H9 (cell line): Measurements from ENCODE around the gene TBC1D2. TPM values are rescaled to one million over a fixed set of nuclear protein-coding genes. Genes with fewer than 3 reads are reported as not detected.

Experiments used
- DNase-seq: peaks from one replicate; pipeline ENCODE4 v3.0.0-alpha.2; 2017
- H2AFZ ChIP-seq: one replicate; pipeline ENCODE4 v1.6.1; 2013; ENCODE audit warnings: mild to moderate bottlenecking, low read length, control low read depth, moderate library complexity
- H2AK5ac ChIP-seq: 2 replicates; pipeline ENCODE4 v1.6.1; 2013; ENCODE audit warnings: low read length, control low read depth, mixed read lengths; ENCODE audit not compliant: insufficient read length
- H2BK120ac ChIP-seq: one replicate; pipeline ENCODE4 v1.6.1; 2013; ENCODE audit warnings: low read depth, mild to moderate bottlenecking, low read length, control low read depth, inconsistent platforms; ENCODE audit not compliant: poor library complexity, severe bottlenecking
- H2BK12ac ChIP-seq: 2 replicates; pipeline ENCODE4 v1.6.1; 2013; ENCODE audit warnings: low read length, control low read depth, mixed read lengths, low read depth; ENCODE audit not compliant: insufficient read length
- H2BK15ac ChIP-seq: 2 replicates; pipeline ENCODE4 v1.6.1; 2013; ENCODE audit warnings: low read depth, low read length, control low read depth
- H2BK20ac ChIP-seq: one replicate; pipeline ENCODE4 v1.6.1; 2013; ENCODE audit warnings: low read depth, mild to moderate bottlenecking, low read length, control low read depth, inconsistent platforms; ENCODE audit not compliant: poor library complexity, severe bottlenecking
- H2BK5ac ChIP-seq: 2 replicates; pipeline ENCODE4 v1.6.1; 2013; ENCODE audit warnings: low read length, control low read depth, mixed read lengths; ENCODE audit not compliant: insufficient read length
- H3K14ac ChIP-seq: 2 replicates; pipeline ENCODE4 v1.6.1; 2013; ENCODE audit warnings: low read length, control low read depth; ENCODE audit not compliant: insufficient read depth
- H3K18ac ChIP-seq: 2 replicates; pipeline ENCODE4 v1.6.1; 2013; ENCODE audit warnings: low read depth, mild to moderate bottlenecking, mixed read lengths, low read length, control low read depth; ENCODE audit not compliant: insufficient read length
- H3K23ac ChIP-seq: 2 replicates; pipeline ENCODE4 v1.6.1; 2013; ENCODE audit warnings: low read length, control low read depth, mixed read lengths, low read depth; ENCODE audit not compliant: insufficient read length
- H3K23me2 ChIP-seq: 2 replicates; pipeline ENCODE4 v1.6.1; 2013; ENCODE audit warnings: low read depth, mild to moderate bottlenecking, mixed read lengths, low read length, control low read depth; ENCODE audit not compliant: insufficient read length, poor library complexity, severe bottlenecking
- H3K27ac ChIP-seq: 2 replicates; pipeline ENCODE4 v1.5.1; 2013; ENCODE audit warnings: low read length, control low read depth, mixed read lengths, low read depth; ENCODE audit not compliant: insufficient read length
- H3K27me3 ChIP-seq: 2 replicates; pipeline ENCODE4 v1.6.1; 2013; ENCODE audit warnings: low read length, control low read depth, inconsistent platforms; ENCODE audit not compliant: insufficient read depth
- H3K4ac ChIP-seq: 2 replicates; pipeline ENCODE4 v1.6.1; 2013; ENCODE audit warnings: low read depth, mild to moderate bottlenecking, control low read depth, inconsistent platforms, low read length, moderate library complexity
- H3K4me1 ChIP-seq: 2 replicates; pipeline ENCODE4 v1.6.1; 2013; ENCODE audit warnings: low read length, control low read depth, inconsistent platforms; ENCODE audit not compliant: insufficient read depth
- H3K4me2 ChIP-seq: 2 replicates; pipeline ENCODE4 v1.6.1; 2013; ENCODE audit warnings: low read length, control low read depth, mixed read lengths; ENCODE audit not compliant: insufficient read length, insufficient read depth
- H3K56ac ChIP-seq: 2 replicates; pipeline ENCODE4 v1.6.1; 2013; ENCODE audit warnings: low read depth, mild to moderate bottlenecking, mixed read lengths, low read length, control low read depth; ENCODE audit not compliant: insufficient read length
- H3K79me1 ChIP-seq: 2 replicates; pipeline ENCODE4 v1.6.1; 2013; ENCODE audit warnings: low read depth, mild to moderate bottlenecking, moderate library complexity, low read length, control low read depth, inconsistent platforms; ENCODE audit not compliant: insufficient read depth, poor library complexity, severe bottlenecking
- H3K79me2 ChIP-seq: 2 replicates; pipeline ENCODE4 v1.6.1; 2013; ENCODE audit warnings: low read length, control low read depth, inconsistent platforms; ENCODE audit not compliant: insufficient read depth
- H3K9ac ChIP-seq: 2 replicates; pipeline ENCODE4 v1.6.1; 2013; ENCODE audit warnings: low read length, control low read depth, mixed read lengths; ENCODE audit not compliant: insufficient read length; ENCODE audit errors: extremely low read depth
- H3K9me3 ChIP-seq: one replicate; pipeline ENCODE4 v1.6.1; 2013; ENCODE audit warnings: low read depth, low read length, inconsistent platforms; ENCODE audit not compliant: control insufficient read depth
- H3T11ph ChIP-seq: one replicate; pipeline ENCODE4 v1.6.1; 2013; ENCODE audit warnings: mild to moderate bottlenecking, low read length, control low read depth, inconsistent platforms
- H4K20me1 ChIP-seq: one replicate; pipeline ENCODE4 v1.6.1; 2013; ENCODE audit not compliant: control insufficient read depth, insufficient read length, insufficient read depth
- H4K5ac ChIP-seq: 2 replicates; pipeline ENCODE4 v1.6.1; 2013; ENCODE audit warnings: low read depth, mild to moderate bottlenecking, mixed read lengths, low read length, control low read depth; ENCODE audit not compliant: insufficient read length
- H4K8ac ChIP-seq: replicated peaks from 2 replicates; pipeline ENCODE4 v1.6.1; 2013; ENCODE audit warnings: low read length, control low read depth, mixed read lengths, low read depth; ENCODE audit not compliant: insufficient read length
- H4K91ac ChIP-seq: 2 replicates; pipeline ENCODE4 v1.6.1; 2013; ENCODE audit warnings: low read depth, mild to moderate bottlenecking, moderate library complexity, mixed read lengths, low read length, control low read depth; ENCODE audit not compliant: insufficient read length
- H3K27ac Mint-ChIP-seq, 3 experiments: 2 replicates in 2 of 3; 3 replicates in 1 of 3; pipeline ENCODE4 v1.8.0; 2020 to 2021; ENCODE audit warnings: mixed read lengths in 3 of 3, mild to moderate bottlenecking in 1 of 3, moderate library complexity in 1 of 3
- H3K27me3 Mint-ChIP-seq: 2 replicates; pipeline ENCODE4 v1.8.0; 2021; ENCODE audit warnings: low read depth, mild to moderate bottlenecking, moderate library complexity, mixed read lengths
- H3K36me3 Mint-ChIP-seq, 3 experiments: 2 replicates in 2 of 3; 3 replicates in 1 of 3; pipeline ENCODE4 v1.8.0; 2020 to 2021; ENCODE audit warnings: low read depth in 3 of 3, mixed read lengths in 3 of 3; ENCODE audit not compliant: insufficient read depth in 1 of 3
- H3K4me1 Mint-ChIP-seq, 2 experiments: 2 replicates each; pipeline ENCODE4 v1.8.0; 2020; ENCODE audit warnings: mixed read lengths in 2 of 2
- H3K4me3 Mint-ChIP-seq, 2 experiments: 2 replicates in 1 of 2; 3 replicates in 1 of 2; pipeline ENCODE4 v1.8.0; 2020 to 2021; ENCODE audit warnings: mild to moderate bottlenecking in 2 of 2, mixed read lengths in 2 of 2, moderate library complexity in 1 of 2
- H3K9me3 Mint-ChIP-seq, 2 experiments: 2 replicates in 1 of 2; 3 replicates in 1 of 2; pipeline ENCODE4 v1.8.0; 2020; ENCODE audit warnings: mild to moderate bottlenecking in 2 of 2, mixed read lengths in 2 of 2, moderate library complexity in 1 of 2
- WGBS: extraction: QIAGEN DNeasy Blood & Tissue Kit; methylation state at CpG from one replicate; pipeline ENCODE4 v1.1.7; 2013; ENCODE audit warnings: missing lambda C conversion rate, low lambda C conversion rate, mixed read lengths; ENCODE audit not compliant: insufficient read length; ENCODE audit errors: extremely low coverage; 5-methylcytosine and 5-hydroxymethylcytosine counted together
- total RNA-seq: library from RNA; stranded (reverse); gene quantifications from 2 replicates; pipeline ENCODE4 v1.2.1, GENCODE V29; 2021
- TF ChIP-seq, protein P1 (sequence below): fragments of 200-600 bp; sonication (generic); conservative IDR thresholded peaks from 3 replicates; pipeline ENCODE4 v1.8.0; 2021; ENCODE audit warnings: antibody characterized with exemption, mild to moderate bottlenecking

Gene TBC1D2
- total RNA-seq, 1 experiment from 2014 or later, result 2.9 TPM

- H3K4me1 ChIP-seq, result no peaks in the 10 kb centered on the region
- no CpG with 5 or more reads among the region's 6 CpGs for WGBS
- no peaks in the 10 kb centered on the region for H3K79me2 ChIP-seq
- no peak overlapping the region for H2BK20ac ChIP-seq
- no peak overlapping the region for H4K91ac ChIP-seq
- Mint-ChIP-seq H3K36me3 (peaks cover 0 to 9% (median 4%) of the 10 kb centered on the region in 3 experiments; a peak in 4 of 7 replicates), H3K4me1 (no peaks in the 10 kb centered on the region), H3K4me3 (no peak overlapping the region), H3K9me3 (no peaks in the 10 kb centered on the region), H3K27me3 (no peaks in the 10 kb centered on the region), H3K27ac (peak overlapping the region in 1 of 3 experiments; percentile 17; a peak in 1 of 7 replicates)
- H2BK15ac ChIP-seq, result no peak overlapping the region
- no peak overlapping the region for H3K4me2 ChIP-seq
- H3K9ac ChIP-seq, result no peak overlapping the region
- H3K14ac ChIP-seq, result no peak overlapping the region
- no peak overlapping the region for H2BK120ac ChIP-seq
- no peak overlapping the region for H3T11ph ChIP-seq
- no peaks in the 10 kb centered on the region; the same call in 1 of the 2 replicates for H3K27me3 ChIP-seq
- TF ChIP-seq, protein P1, sequence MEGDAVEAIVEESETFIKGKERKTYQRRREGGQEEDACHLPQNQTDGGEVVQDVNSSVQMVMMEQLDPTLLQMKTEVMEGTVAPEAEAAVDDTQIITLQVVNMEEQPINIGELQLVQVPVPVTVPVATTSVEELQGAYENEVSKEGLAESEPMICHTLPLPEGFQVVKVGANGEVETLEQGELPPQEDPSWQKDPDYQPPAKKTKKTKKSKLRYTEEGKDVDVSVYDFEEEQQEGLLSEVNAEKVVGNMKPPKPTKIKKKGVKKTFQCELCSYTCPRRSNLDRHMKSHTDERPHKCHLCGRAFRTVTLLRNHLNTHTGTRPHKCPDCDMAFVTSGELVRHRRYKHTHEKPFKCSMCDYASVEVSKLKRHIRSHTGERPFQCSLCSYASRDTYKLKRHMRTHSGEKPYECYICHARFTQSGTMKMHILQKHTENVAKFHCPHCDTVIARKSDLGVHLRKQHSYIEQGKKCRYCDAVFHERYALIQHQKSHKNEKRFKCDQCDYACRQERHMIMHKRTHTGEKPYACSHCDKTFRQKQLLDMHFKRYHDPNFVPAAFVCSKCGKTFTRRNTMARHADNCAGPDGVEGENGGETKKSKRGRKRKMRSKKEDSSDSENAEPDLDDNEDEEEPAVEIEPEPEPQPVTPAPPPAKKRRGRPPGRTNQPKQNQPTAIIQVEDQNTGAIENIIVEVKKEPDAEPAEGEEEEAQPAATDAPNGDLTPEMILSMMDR, result no peak
- no peak overlapping the region for H3K4ac ChIP-seq
- DNase-seq, result no peak
- H2AK5ac ChIP-seq, result no peak overlapping the region
- no peak overlapping the region for H3K56ac ChIP-seq
- H3K27ac ChIP-seq, result no peak overlapping the region
- H2BK5ac ChIP-seq, result no peak overlapping the region
- no peak overlapping the region for H3K18ac ChIP-seq
- no peak overlapping the region for H4K5ac ChIP-seq
- H3K79me1 ChIP-seq, result no peaks in the 10 kb centered on the region
- H4K8ac ChIP-seq, result no peak overlapping the region
- no peaks in the 10 kb centered on the region for H3K23me2 ChIP-seq
- no peak overlapping the region for H3K23ac ChIP-seq
- no peak overlapping the region for H2BK12ac ChIP-seq
- no peaks in the 10 kb centered on the region for H3K9me3 ChIP-seq
- H4K20me1 ChIP-seq, result no peaks in the 10 kb centered on the region
- no peak overlapping the region for H2AFZ ChIP-seq
These were observed 23.5 kb downstream of the TBC1D2 start for GRCh38 chr9:98231770-98232478.
